22Rv1 (cell line): ENCODE results near the gene NUDC.

Source experiments
- ZFX ChIP-seq: fragments of 450-650 bp; IDR thresholded peaks from 2 replicates; pipeline ENCODE4 v1.6.1; 2017; ENCODE audit warnings: antibody characterized with exemption, borderline replicate concordance
- TF ChIP-seq, protein P1 (sequence below): fragments of 450-650 bp; IDR thresholded peaks from 2 replicates; pipeline ENCODE4 v1.5.1; 2017; ENCODE audit warnings: mild to moderate bottlenecking

DNA sequence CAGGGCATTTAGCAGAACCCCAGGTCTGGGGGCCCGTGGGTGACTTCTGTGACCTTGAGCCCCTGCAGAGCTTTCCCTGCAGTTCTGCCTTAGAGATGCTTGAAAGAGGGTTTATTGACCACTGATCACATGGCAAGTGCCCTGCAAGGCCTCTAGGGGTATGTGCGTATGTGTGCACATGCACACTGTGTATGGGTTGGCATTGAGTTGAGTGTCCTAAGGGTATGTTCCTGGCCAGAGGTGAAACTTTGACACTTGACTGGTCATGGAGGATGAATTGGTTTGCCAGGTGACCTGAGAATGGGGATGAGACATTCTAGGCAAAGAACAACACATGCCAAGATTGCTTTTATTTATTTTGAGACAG lies 17.1 kb downstream of the NUDC start:
- TF ChIP-seq, protein P1, sequence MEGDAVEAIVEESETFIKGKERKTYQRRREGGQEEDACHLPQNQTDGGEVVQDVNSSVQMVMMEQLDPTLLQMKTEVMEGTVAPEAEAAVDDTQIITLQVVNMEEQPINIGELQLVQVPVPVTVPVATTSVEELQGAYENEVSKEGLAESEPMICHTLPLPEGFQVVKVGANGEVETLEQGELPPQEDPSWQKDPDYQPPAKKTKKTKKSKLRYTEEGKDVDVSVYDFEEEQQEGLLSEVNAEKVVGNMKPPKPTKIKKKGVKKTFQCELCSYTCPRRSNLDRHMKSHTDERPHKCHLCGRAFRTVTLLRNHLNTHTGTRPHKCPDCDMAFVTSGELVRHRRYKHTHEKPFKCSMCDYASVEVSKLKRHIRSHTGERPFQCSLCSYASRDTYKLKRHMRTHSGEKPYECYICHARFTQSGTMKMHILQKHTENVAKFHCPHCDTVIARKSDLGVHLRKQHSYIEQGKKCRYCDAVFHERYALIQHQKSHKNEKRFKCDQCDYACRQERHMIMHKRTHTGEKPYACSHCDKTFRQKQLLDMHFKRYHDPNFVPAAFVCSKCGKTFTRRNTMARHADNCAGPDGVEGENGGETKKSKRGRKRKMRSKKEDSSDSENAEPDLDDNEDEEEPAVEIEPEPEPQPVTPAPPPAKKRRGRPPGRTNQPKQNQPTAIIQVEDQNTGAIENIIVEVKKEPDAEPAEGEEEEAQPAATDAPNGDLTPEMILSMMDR: no peak
- no peak for TF ChIP-seq ZFX
